Hematopoietic multipotent progenitor cell treated with erythropoietin and hydrocortisone succinate and interleukin-3 and kit ligand, for 8 days (in vitro differentiated cells): ENCODE data around the gene WRAP73.
A peak's percentile ranks its signal among the peaks of the same experiment; 100 is the strongest.

Source experiments
- DNase-seq: peaks from one replicate; pipeline ENCODE4 v3.0.0-alpha.2; 2015

WRAP73 gene, protein sequence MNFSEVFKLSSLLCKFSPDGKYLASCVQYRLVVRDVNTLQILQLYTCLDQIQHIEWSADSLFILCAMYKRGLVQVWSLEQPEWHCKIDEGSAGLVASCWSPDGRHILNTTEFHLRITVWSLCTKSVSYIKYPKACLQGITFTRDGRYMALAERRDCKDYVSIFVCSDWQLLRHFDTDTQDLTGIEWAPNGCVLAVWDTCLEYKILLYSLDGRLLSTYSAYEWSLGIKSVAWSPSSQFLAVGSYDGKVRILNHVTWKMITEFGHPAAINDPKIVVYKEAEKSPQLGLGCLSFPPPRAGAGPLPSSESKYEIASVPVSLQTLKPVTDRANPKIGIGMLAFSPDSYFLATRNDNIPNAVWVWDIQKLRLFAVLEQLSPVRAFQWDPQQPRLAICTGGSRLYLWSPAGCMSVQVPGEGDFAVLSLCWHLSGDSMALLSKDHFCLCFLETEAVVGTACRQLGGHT

DNA sequence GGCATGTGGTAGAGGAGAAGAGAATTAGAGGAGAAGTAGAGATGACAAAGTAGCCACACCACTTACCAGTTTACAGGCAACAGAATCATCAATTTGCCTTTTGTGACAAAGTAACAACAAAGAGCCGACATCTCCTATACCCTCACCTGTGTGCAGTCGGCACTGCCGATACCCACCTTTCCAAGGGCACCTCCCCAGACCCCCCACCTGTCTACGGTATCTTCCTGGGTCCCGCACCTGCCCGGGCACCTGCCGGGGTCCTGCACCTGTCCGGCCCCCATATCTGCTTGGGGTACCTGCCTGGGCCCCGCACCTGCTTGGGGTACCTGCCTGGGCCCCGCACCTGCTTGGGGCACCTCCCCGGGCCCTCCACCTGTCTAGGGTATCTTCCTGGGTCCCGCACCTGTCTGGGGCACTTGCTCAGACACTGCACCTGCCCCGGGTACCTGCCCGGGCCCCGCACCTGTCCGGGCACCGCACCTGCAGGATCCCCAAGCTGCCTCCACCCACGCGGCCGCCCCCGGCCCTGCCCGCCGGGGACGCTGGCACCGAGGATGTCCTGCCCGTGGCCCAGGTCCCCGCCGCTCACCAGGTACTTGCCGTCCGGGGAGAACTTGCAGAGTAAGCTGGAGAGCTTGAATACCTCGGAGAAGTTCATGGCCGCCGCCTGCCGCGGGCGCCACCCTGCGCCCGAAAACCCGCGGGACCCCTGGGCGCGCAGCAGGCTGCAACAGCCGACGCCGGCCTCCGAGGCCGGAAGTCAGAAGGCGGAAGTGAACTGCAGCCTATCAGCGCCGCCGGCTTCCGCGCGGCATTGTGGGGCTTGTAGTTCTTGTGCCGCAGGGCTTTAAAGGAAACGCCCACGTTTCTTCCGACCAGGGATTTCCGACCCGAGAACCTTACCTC, at the start of gene WRAP73:
Gene WRAP73, minus strand, starts transcription at position 762 of the 906 bp plus-strand sequence. Its CDS starts 104 bp downstream, at position 658.
- DNase-seq = peak; percentile 92

DNA sequence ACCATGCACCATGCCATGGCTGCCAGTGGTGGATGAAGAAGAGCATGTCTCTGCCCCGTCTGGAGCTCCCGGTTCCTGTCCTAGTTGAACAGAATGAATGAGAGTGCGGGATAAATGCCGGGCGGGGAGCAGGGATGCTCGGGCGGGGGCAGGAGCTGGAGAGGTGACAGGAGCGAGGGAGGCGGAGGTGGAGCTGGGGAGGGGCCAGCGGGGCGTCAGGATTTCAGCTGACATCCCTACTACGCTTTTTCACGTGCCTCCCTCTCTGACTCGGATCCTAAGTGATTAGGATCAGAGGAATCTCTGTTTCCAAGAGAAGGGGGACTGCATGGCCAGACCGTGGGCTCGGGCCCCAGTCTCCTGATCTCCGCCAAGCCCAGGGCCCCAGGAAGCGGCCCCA, 49.7 kb upstream of the WRAP73 start:
- no peak for DNase-seq

DNA sequence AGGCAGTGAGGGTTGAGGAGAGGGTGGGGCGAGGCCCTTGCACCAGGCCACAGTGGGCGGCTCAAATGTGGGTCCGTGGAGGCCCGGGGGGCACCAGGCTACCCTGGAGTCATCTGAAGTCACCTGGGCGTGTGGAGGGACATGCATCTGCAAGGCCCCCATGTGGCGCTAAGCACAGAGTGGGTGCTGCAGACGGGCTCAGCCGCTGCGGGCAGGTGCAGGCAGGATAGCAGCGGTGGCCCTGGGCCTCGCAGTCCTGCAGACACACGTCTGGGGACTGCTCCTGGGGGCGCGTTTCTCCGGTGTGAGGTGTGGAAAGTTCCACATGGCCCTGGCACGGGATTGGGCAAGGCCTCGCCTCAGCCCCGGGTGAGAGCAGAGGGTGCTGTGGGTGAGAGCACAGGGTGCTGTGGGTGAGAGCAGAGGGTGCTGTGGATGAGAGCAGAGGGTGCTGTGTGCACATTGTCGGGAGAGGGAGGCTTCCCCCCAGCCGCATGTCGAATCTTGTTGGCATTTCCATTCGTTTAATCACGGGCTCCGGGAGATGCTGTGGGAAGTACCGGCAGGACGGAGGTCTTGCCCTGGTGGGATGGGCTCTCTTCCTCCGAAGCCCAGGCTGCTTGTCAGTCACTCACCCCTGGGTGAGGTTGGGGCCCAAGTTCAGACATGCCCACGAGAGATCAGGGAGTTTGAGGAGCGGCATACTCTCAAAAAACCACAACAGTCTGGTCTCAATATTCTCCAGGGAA, 48.9 kb upstream of the WRAP73 start:
- DNase-seq = no peak

DNA sequence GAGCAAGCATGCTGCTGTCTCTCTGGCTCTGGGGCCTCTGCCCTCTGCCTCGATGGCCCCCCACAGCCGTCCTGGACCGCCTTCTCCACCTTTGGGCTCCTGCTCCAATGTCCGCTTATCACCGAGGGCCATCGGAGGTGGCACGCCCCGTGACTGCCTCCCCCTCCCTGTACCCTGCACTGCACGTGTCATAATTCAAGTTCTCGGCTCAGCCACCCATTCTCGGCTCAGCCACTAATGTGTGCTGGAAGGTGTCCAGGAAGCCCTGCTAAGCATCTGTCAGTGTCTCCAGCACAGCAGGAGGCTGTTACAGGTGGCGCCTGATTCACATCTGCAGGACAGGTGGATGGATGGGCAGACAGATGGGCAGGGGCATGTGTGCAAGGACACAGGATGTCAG, 47.9 kb upstream of the WRAP73 start:
- DNase-seq = no peak

DNA sequence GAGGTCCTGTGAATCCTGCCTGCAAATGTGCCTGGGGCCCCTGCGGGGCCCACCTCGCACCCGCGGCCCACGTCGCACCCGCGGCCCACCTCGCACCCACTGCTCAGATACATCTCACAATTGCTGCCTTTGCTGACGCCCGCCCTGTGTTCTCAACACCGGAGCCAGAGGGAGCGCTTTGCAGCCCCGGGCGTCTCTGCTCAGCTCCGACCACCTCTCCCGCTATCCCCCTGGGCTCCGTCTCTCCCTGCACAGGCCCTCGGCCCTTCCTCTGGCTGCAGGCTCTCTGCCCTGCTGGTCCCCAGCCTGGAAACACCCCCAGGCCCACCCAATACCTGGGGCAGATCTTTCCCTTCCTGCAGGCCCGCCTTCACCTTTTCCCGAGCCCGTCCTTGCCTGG, 47.2 kb upstream of the WRAP73 start:
- no peak for DNase-seq

DNA sequence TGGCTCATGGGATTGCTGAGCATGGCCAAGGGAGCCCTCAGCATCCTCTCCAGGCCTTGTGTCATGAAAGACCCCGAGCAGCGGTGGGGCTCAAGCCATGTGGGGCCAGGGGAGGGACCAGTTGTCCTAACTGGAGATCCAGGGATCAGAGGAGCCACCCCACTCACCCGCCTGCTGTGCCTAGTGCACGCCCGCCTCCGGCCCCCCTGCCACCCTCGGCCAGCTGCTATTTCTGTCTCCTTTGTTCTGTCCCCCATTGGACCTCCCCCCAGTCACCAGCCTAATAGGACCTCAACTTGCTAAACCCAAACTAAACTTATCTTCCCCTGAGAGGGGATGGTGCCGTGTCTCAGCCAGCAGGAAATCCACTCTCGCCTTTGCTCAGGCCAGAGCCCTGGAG, 46.8 kb upstream of the WRAP73 start:
- DNase-seq = no peak

DNA sequence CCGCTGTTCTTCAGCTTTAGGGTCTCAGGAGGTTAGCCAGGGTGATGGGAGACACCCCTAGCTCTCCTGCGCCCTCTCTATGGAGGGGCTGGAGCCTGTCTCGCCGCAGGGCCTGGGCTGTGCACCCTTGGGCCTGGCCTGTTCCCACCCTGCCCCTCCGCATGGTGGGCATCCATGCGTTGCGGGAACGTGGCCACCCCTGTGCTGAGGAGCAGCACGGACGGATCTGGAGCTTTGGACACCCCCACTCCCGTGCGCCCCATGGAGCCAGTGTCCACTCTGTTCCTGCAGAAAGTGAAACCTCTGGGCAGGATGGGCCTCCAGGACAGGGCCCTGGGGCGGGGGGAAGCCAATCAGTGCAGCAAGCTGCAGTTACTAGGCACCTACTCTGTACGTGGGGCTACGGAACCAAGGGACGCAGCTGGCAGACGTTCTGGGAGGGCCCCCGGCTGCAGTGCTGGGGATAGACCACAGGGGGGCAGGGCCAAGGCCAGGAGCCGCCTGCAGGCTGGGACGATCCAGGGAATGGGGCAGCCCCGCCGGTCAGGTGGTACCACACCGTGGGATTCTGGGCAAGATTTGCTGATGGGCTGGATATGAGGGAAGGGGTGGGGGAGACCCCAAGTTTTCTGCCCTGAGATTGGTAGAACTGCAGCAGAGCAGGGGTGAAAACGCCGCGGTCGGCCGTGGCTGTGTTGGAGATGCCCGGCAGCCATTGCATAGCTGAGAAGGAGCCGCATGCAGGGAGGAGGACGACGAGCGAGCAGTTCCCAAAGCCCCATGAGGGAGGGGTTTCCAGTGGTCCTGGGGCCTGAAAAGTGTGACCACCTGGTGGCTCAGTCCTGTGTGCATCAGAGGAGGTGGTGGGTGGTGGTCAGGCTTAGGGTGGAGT, 45.7 kb upstream of the WRAP73 start:
- DNase-seq = peak; percentile 20

DNA sequence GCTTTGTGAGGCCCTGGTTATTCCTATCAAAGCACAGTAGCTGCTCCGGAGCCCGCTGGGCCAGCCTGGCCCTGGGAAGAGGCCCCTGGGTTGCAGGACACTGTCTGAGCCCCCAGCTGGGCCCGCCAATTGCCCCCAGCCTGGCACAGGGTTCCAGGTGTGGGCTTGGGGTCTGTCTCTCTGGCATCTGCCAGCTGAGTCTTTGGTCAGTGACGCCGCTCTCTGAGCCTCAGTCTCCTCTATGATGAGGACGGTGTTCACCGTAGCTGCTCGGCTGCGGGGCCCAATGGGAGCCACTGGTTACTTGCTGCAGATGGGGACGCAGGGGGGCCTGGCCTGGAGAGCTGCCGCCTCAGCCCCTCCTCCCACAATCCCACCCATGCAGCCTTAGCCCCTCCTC, 43.4 kb upstream of the WRAP73 start:
- DNase-seq = no peak

DNA sequence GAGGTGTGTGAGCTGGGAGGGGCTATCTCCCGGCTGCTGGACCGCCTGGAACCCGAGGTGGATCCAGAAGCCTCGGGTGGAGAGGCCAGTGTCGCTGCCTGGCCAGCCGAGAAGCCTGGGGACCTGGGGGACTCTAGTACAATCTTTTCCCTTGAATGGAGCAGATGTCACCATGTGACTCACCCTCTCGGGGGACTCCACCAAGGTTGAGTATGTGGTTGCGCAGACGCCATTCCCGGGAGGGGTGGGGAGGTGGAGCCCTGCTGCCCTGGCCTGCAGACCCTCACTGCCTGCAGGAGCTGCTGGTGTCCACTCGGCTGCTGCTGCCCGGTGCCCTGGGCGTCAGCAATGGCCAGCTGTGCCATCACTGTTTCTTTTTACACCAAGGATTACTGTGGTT, 42.7 kb upstream of the WRAP73 start:
- DNase-seq = no peak

DNA sequence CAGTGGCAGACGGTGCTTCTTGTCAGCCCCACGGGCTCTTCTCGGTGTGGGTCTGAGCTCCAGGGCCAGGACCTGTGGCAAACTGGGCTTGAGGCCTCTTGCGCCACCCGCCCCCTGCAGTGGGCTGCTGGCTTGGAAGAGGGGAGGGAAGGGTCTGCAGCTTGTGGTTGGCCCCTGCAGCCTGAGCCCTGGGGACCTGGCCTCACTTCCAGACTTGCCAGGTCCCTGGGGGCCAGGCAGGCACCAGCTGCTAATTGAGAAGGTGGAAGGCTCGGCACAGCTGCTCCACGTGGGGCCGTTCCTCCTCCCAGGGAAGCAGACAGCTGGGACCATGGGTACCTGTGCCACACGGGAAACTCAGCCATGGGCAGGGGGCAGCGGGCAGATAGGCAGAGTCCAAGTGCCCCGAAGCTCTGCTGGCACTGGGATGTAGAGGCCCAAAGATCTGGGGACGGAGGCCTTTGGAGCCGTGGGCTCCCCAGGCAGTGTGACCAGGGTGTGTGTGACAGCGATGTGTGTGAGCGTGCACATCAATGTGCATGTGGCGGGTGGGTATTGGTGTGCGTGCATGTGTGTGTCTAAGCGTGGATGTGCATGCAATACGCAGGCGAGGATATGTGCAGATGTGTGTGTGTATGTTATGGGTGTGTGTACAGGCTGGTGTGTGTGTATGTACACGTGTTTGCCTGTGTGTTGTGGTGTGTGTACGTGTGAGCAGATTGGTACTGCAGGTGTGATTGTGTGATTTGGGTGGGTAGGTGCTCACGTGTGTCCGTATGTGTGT, 41.7 kb upstream of the WRAP73 start:
- no peak for DNase-seq

DNA sequence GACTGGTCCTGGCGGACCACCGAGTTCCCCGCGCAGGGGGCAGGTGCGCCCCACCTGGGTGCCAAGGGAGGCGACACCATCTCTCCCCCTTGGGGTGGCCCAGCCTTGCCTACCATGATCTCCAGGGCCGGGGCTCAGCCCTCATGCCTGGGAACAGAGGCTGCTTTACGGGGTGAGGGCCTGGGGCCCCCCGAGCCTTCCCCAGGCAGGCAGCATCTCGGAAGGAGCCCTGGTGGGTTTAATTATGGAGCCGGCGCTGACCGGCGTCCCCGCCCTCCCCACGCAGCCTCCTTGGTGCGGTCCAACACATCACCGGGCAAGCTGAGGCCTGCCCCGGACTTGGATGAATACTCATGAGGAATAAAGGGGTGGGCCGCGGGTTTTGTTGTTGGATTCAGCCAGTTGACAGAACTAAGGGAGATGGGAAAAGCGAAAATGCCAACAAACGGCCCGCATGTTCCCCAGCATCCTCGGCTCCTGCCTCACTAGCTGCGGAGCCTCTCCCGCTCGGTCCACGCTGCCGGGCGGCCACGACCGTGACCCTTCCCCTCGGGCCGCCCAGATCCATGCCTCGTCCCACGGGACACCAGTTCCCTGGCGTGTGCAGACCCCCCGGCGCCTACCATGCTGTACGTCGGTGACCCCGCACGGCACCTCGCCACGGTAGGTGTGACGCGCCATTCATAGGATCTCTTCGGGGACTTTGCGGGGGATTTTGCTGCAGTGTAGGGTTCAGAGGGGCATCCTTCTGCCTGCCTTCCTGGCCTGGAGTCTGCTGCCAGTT, 40.6 kb upstream of the WRAP73 start:
- DNase-seq = no peak

DNA sequence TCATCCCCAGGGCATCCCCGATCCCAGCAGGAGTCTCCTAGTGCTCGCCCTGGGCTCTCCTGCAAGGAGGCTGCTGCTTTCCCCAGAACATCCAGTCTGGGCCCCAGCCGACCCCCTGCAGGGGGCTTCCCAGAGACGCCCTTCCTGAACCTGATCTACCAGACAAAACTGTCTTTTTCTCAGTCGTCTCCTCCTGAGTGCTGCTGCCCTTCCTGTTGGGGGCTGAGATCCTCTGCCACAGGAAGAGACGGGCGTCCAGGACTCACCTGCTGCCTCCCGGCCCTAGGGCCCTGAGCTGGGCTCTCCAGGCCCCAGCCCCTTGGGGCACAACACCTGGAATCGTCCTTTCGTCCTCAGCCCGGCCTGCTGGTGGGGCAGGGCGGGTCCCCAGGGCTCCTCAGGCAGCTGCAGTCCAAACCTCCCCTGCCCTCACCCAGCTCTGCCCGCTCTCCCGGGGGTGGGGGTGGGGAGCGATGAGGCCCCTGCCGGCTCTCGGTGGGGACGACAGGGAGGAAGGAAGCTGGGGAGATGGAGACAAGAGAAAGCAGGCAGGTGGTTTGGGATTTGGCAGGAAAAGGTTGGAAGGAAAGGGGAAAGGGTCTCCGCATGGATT, 39.3 kb upstream of the WRAP73 start:
- DNase-seq = no peak

DNA sequence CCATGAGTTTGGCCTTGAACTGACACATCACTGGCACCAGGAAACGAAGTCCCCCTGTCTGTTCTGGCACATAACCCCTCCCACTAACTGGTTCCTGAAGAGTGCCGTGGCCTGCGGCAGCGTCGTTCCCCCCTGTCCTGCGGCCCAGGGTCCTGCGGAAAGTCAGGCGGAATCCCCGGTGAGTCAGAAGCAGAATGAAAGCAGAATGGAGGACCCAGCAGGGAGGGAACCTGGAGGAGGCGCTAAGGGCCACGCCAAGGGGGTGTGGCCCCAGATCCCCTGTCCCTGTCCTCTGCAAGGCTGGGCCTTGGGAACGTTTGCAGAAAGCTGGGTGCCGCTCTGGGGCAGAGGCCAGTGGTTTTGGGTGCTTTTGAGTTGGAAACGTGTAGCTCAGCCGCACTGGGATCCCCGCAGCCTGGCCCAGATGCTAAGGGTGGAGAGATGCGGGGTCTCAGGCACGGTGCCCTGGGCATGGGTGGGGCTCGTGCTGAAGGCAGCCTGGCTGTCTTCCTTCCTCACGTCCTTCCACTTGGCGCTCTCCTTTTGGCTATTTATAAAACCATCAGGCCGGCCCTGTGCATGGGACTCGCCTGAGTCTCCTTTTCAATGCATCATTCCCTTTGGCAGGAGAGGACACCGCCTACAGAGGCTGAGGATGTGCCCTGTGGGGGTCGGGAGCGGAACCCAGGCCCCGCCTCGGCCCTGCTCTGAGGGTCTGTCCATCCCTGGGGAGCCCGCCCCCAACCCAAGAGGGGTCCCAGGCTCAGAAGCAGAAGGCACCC, 38.6 kb upstream of the WRAP73 start:
- DNase-seq = no peak

DNA sequence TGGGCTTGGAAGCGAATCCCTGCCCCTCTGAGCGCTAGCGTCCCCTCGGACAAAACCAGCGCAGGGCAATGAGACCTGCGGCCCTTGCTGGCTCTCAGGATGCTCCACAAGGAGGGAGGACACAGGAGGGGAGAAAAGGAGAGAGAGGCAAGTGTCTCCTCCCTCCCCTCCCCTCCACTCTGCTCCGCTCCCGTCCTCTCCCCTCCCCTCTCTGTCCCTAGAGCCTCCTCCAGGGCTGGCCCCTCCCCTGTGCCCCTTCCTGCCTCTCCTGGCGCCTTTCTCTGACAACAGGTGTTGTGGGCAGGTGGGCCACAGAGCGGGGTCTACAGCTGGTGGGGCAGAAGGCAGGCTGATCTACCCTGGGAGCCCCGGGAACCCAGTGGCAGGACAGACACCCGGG, 37.6 kb upstream of the WRAP73 start:
- no peak for DNase-seq

DNA sequence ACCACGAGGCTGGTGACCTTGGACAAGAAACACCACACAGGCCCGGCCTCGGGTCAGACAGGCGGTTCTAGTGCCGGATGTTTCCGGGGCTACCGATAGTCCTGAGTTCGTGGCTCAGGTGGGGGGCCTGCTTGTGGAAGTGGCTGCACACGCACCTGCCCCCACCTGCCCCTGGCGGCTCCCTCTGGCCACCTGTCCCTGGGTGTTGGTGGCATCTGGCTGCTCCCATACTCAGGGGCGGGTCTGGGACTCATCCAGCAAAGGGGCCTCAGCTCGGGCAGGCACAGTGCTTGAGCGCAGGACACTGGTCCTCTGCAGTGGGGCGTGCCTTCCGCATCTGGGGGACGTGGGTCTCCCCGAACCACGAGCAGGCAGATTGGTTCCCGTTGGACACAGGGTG, 36.0 kb upstream of the WRAP73 start:
- DNase-seq = no peak

DNA sequence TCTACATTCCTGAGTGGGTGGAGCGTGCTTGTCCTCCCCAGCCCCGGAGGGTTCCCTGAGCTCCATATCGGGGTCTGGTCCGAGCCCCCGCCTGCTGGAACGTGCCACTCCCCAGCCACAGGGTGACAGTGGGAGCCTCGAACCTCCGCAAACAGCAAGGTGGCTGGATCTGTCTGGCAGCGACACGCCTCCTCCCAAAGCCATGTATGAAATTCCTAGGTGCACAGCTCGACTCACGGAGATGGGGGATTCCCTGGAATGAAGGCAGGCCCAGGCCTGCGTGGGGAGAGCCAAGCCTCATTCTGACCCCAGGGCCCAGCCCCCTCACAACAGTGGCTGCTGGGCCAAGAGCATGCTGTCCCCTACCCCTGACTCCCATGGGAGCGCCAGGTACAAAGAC, 35.3 kb upstream of the WRAP73 start:
- no peak for DNase-seq

DNA sequence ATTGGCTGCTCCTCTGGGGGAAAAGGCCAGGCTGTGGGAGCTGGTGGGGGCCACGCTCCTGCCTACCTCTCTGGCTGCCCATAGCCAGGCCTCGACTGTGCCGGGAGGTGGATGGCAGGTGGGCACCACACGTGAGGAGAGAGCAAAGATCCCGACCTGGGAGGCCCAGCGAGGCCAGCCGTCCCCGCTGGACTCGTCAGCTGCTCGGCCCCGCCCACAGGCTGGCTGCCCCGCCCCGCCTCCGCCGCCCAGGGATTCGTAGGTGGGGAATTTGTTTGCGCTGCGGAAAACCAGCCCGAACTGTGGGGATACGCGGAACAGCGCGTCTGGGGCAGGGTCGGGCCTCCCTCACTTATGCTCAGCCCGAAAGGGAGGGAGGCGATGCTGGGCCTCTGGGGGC, 34.1 kb upstream of the WRAP73 start:
- no peak for DNase-seq

DNA sequence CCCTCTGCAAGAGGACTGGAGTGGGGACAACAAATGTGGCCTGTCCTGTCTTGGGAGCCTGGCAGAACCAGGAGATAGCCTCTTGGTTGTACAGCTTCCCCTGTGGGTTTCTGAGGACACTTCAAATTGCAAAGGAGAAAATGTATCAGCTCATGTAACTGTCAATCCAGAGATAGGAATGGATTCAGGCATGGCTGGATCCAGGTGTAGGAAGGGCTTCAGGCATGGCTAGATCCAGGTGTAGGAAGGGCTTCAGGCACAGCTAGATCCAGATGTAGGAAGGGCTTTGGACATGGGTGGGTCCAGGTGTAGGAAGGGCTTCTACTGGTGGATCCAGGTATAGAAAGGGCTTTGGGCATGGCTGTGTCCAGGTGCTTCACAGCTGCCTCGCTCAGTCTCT, 33.3 kb upstream of the WRAP73 start:
- no peak for DNase-seq
